Bronchial epithelial cell (primary cell): ENCODE measurements around the gene MACF1. TPM values are rescaled to one million over a fixed set of nuclear protein-coding genes. Genes with fewer than 3 reads are reported as not detected.
"Not testable (repeated sequence)": the region's sequence is repeated elsewhere in the genome, so short reads cannot be mapped to it uniquely, and the experiment has no call there.

ENCODE experiments used
- DNase-seq: peaks from one replicate; pipeline ENCODE4 v3.0.0-alpha.2; 2010; ENCODE audit warnings: low read depth
- FAIRE-seq: peaks from 2 replicates; lab custom pipeline; 2011; peaks lifted over from hg19 to GRCh38; lab: Jason Lieb, UNC
- H3K27me3 ChIP-seq: 2 replicates; pipeline ENCODE4 v1.5.1; 2011; ENCODE audit warnings: low read length; ENCODE audit not compliant: control insufficient read depth, insufficient read depth
- H3K36me3 ChIP-seq: 2 replicates; pipeline ENCODE4 v1.5.1; 2011; ENCODE audit warnings: low read length; ENCODE audit not compliant: control insufficient read depth, insufficient read depth
- H3K4me3 ChIP-seq: 2 replicates; pipeline ENCODE4 v1.5.1; 2011; ENCODE audit warnings: mild to moderate bottlenecking, low read depth, low read length, control low read depth
- CTCF ChIP-seq: IDR thresholded peaks from 2 replicates; pipeline ENCODE4 v1.5.1; 2011; ENCODE audit warnings: mild to moderate bottlenecking, moderate library complexity, low read length, control low read depth, inconsistent platforms; ENCODE audit not compliant: insufficient read depth, severe bottlenecking
- total RNA-seq: library from RNA; depleted of rRNA; stranded (reverse); fragments of >200 nt; gene quantifications from 2 replicates; pipeline ENCODE4 v1.2.1, GENCODE V29; 2014

Gene MACF1
- total RNA-seq, 1 donor from 2014 or later = 163 TPM

DNA sequence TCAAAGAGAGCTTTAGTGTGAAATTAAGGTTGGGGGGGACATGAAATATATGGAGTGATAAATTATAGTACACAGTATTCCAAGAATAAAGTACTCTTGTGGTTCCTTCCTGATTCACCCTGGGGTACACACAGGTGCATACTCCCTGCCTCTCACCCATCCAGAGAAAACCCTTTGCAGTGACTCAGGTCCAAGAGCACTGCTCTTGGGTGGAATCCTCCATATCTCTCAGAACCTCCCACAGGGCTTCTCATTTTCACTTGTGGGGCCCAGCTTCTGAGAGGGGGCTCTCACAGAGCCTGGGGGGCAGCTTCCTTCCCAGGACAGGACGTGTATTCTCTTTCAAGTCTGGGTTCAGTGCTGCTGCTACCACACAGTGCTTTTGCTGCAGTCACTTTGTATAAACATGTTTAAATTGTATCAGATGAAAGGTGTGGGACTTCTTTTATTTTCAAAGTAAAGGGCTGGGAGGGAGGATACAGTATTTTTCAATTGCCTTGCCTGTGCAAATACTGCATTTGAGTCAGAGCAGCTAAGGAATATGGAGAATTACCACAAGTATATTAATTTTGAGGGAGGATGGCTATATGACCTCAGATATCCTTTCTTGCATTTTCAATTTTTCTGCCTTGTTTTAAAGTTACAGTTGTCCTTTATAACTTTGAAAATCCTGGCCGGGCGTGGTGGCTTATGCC, 262.1 kb downstream of the MACF1 start:
- peaks cover 28% of the 10 kb centered on the region for H3K36me3 ChIP-seq

DNA sequence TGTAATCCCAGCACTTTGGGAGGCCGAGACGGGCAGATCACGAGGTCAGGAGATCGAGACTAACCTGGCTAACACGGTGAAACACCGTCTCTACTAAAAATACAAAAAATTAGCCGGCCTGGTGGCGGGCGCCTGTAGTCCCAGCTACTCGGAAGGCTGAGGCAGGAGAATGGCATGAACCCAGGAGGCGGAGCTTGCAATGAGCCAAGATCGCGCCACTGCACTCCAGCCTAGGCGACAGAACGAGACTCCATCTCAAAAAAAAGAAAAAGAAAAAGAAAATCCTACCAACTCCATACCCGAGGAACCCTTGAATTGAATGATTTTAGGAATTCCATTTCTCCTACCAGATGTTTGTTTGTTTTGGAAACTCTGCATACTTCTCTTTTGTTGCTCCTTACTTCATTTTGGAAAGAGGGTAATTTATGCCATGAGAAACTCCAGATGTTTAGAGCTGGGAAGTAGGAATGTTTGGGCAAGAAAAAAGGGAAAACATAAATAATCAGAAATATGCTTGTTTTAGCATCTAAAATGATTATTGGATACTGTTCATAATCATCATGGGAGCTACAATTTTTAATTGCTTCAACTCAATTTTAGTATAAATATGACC, 262.7 kb downstream of the MACF1 start:
- not testable (repeated sequence) for H3K27me3 ChIP-seq, FAIRE-seq, H3K4me3 ChIP-seq, DNase-seq
- H3K36me3 ChIP-seq = peaks cover 26% of the 10 kb centered on the region

More for the DNA sequence above, 262.1 kb downstream of the MACF1 start:
- Histone ChIP-seq H3K27me3 (no peaks in the 10 kb centered on the region), H3K4me3 (no peak overlapping the region)
- no peak for DNase-seq
- no peak for FAIRE-seq
- TF ChIP-seq CTCF = no peak

GRCh38 chr1:39469150-39469549, 264.7 kb downstream of the MACF1 start:
- H3K4me3 ChIP-seq = no peak overlapping the region
- H3K27me3 ChIP-seq = no peaks in the 10 kb centered on the region
- no peak for TF ChIP-seq CTCF
- peaks cover 18% of the 10 kb centered on the region for H3K36me3 ChIP-seq
- no peak for DNase-seq
- no peak for FAIRE-seq

DNA sequence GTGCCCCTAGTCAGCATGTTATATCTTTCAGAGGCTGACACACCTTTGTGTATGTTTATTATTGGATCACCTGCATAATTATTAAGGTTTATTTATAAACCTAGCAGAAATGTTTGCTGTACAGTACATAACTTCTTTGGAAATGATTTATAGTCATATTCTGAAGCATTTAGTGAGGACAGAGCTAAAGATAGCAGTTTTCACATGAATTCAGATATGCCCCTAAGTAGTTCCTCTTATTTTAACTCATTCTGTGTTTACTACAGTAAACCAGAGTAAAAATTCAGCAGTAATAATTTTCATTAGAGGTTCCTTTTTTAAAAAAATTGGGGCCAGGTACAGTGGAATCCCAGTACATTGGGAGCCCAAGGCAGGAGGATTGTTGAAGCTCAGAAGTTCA, 265.5 kb downstream of the MACF1 start:
- no peak for TF ChIP-seq CTCF
- no peaks in the 10 kb centered on the region for H3K27me3 ChIP-seq
- FAIRE-seq (no peak), DNase-seq (no peak)
- peaks cover 14% of the 10 kb centered on the region for H3K36me3 ChIP-seq
- no peak overlapping the region for H3K4me3 ChIP-seq

- no peaks in the 10 kb centered on the region for H3K27me3 ChIP-seq
- peaks cover 14% of the 10 kb centered on the region for H3K36me3 ChIP-seq
- H3K4me3 ChIP-seq = no peak overlapping the region
- FAIRE-seq = no peak
- no peak for DNase-seq
- TF ChIP-seq CTCF = no peak
These were observed 268.3 kb downstream of the MACF1 start for GRCh38 chr1:39472826-39473225.

GRCh38 chr1:39473324-39473723, 268.8 kb downstream of the MACF1 start:
- peaks cover 14% of the 10 kb centered on the region for H3K36me3 ChIP-seq
- no peak overlapping the region for H3K4me3 ChIP-seq
- TF ChIP-seq CTCF = no peak
- FAIRE-seq (no peak), DNase-seq (no peak)
- H3K27me3 ChIP-seq = no peaks in the 10 kb centered on the region
